ENCODE data around the gene DMP1.
"Not testable (repeated sequence)": the region's sequence is repeated elsewhere in the genome, so short reads cannot be mapped to it uniquely, and the experiment has no call there.

DMP1 gene

DNA sequence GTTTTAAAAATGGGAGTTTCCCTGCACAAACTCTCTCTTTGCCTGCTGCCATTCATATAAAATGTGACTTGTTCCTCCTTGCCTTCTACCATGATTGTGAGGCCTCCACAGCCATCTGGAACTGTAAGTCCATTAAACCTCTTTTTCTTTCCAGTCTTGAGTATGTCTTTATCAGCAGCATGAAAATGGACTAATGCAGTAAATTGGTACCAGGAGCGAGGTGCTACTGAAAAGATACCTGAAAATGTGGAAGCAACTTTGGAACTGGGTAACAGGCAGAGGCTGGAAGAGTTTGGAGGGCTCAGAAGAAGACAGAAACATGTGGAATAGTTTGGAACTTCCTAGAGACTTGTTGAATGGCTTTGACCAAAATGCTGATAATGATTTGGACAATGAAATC is 40.9 kb downstream of the DMP1 start:
- not testable (repeated sequence) for DNase-seq

DNA sequence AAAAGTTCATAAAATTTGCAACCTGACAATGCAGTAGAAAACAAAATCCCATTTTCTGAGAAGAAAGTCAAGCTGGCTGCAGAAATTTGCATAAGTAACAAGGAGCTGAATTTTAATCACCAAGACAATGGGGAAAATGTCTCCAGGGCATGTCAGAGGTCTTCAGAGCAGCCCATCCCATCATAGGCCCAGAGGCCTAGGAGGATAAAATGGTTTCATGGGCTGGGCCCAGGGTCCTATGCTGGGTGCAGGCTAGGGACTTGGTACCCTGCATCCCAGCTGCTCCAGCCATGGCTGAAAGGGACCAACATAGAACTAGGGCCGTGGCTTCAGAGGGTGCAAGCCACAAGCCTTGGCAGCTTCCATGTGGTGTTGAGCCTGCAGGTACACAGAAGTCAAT is 42.0 kb downstream of the DMP1 start:
- DNase-seq: not testable (repeated sequence)

DNA sequence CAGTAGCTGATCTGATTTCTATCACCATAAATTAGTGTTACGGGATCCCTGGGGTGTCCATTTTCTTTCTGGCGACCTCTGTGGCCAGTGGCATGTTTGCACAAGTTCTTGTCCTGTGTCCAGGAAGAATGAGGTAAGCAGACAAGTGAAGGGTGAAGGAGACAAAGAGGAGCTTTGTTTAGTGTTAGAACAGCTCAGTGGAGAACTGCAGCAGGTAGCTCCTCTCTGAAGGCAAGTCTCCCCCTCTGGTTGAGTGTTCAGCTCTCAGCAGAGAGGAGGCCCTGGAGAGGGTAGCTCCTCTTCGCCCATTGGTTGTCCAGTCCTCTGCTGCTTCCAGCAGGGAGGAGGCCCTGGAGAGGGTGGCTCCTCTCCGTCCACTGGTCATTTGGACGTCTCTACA is 47.2 kb downstream of the DMP1 start:
- no peak for DNase-seq

DNA sequence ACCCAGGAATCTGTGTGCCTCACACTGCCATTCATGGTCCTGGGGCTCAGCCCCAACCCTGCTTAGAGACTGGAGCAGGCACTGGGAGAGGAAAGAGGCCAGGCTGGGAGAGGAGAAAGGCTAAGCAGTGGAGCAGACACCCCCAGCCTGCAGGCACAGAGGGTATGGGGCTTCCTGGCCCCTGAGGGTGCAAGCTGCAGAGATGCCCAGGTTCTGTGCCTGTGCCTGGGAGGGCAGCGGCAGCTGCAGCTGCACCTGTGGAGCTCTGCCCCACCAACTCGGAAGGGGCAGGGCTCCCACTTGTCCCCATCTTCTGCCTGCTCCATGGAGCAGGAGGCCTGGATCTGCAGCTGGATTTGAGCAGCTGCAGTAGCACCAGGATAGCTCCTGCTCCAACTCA is 47.9 kb downstream of the DMP1 start:
- DNase-seq: no peak

DNA sequence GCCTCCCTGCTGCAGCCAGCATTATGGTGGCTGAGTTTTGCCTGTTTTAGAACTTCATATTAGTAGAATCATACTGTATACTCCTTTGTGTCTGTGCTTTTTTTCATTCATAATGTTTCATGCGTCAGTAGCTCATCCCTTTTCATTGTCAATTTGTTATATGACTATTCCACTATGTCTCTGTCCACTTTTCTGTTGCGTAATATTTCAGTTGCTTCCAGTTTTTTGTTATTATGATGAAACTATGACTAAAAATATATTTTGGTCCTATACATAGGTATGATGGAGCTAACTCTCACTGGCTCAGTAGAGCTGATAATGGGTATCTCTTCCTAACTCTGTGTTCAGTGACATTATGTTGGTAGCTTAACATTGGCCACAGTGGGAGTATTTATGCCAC is 48.3 kb downstream of the DMP1 start:
- no peak for DNase-seq

DNA sequence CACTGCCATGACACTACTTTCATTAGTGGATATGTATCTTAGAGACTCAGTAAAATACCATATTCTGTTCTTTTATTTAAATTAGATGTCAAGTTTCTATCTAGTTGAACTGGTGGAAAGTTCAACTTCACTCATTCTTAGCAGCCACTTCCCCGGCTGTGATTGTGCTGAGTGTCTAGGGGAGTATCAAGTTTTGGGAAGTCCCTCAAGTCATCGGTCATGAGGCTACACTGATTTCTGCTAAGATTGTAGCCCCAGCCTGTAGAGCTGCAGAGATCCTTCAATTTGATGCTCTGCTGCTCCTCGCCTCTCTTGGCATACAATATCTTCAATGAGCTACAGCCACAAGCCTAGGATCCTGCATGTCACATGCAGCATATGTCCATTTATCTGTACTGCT is 53.9 kb downstream of the DMP1 start:
- DNase-seq: no peak

DNA sequence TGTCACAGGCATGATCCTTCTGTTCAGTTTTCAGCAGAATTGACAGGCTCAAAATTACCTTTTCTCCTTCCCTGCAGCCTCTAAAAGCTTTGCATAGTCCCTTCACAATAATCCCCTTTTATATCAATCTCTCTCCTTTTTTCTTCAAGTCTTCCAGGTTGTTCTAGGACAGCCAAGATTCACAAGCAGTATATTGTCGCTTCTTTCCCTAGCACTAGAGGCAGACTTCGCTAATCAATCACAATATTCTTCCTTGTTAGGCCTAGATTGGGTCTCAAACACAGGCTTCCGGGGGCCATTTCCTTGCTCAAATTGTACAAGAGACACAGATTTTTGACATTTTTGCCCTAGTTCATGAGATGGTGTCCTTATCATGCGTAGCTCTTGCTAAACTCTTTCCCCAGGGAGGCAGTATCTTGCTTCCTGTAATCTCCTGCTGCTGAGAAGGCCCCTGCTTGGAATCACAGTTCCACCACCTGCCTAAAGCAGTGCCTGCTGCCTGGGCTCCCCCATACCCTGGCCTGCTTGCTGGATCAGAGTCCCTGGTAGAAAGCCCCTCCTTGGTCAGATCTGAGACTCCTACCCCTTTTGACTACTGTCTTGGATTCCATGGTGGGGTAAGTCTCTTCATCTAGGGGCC is 57.3 kb downstream of the DMP1 start:
- DNase-seq: no peak

Data from activated T-cell treated with anti-CD3 and anti-CD28 coated beads, Interleukin-2, amount 50 U/mL, for 48 hours (primary cell).